ENCODE measurements around the gene VPS45. TPM values are rescaled to one million over a fixed set of nuclear protein-coding genes. Genes with fewer than 3 reads are reported as not detected.
A peak's percentile ranks its signal among the peaks of the same experiment; 100 is the strongest.

Gene VPS45
- polyA plus RNA-seq, 4 donors = 65.1 to 80.6 (median 77.3) TPM

- peak in 1 of 4 donors; percentile 19 for DNase-seq (ENCODE audit: low read depth in 4 of 4, low spot score in 3 of 4)
Observed at GRCh38 chr1:150068109-150068435, 496 bp downstream of the VPS45 start.

GRCh38 chr1:150069923-150070322, 2.3 kb downstream of the VPS45 start:
- no peak for DNase-seq (ENCODE audit: low read depth in 4 of 4, low spot score in 3 of 4)

GRCh38 chr1:150072959-150073358, 5.4 kb downstream of the VPS45 start:
- no peak for DNase-seq (ENCODE audit: low read depth in 4 of 4, low spot score in 3 of 4)

GRCh38 chr1:150073516-150073915, 5.9 kb downstream of the VPS45 start:
- no peak for DNase-seq (ENCODE audit: low read depth in 4 of 4, low spot score in 3 of 4)

GRCh38 chr1:150076066-150076465, 8.5 kb downstream of the VPS45 start:
- no peak for DNase-seq (ENCODE audit: low read depth in 4 of 4, low spot score in 3 of 4)

GRCh38 chr1:150076985-150077384, 9.4 kb downstream of the VPS45 start:
- no peak for DNase-seq (ENCODE audit: low read depth in 4 of 4, low spot score in 3 of 4)

GRCh38 chr1:150080784-150081183, 13.2 kb downstream of the VPS45 start:
- DNase-seq (ENCODE audit: low read depth in 4 of 4, low spot score in 3 of 4) = no peak

- DNase-seq (ENCODE audit: low read depth in 4 of 4, low spot score in 3 of 4) = no peak
Observed at GRCh38 chr1:150082494-150082893, 14.9 kb downstream of the VPS45 start.

GRCh38 chr1:150083907-150084306, 16.3 kb downstream of the VPS45 start:
- no peak for DNase-seq (ENCODE audit: low read depth in 4 of 4, low spot score in 3 of 4)

GRCh38 chr1:150085406-150085805, 17.8 kb downstream of the VPS45 start:
- no peak for DNase-seq (ENCODE audit: low read depth in 4 of 4, low spot score in 3 of 4)

- no peak for DNase-seq (ENCODE audit: low read depth in 4 of 4, low spot score in 3 of 4)
Observed at GRCh38 chr1:150087415-150087814, 19.8 kb downstream of the VPS45 start.

GRCh38 chr1:150089846-150090520, 22.4 kb downstream of the VPS45 start:
- no peak for DNase-seq (ENCODE audit: low read depth in 4 of 4, low spot score in 3 of 4)

- no peak for DNase-seq (ENCODE audit: low read depth in 4 of 4, low spot score in 3 of 4)
Observed at GRCh38 chr1:150092180-150092791, 24.7 kb downstream of the VPS45 start.

GRCh38 chr1:150093805-150094204, 26.2 kb downstream of the VPS45 start:
- no peak for DNase-seq (ENCODE audit: low read depth in 4 of 4, low spot score in 3 of 4)

- DNase-seq (ENCODE audit: low read depth in 4 of 4, low spot score in 3 of 4) = no peak
Observed at GRCh38 chr1:150094734-150095265, 27.2 kb downstream of the VPS45 start.

GRCh38 chr1:150102986-150103385, 35.4 kb downstream of the VPS45 start:
- DNase-seq (ENCODE audit: low read depth in 4 of 4, low spot score in 3 of 4) = no peak

- no peak for DNase-seq (ENCODE audit: low read depth in 4 of 4, low spot score in 3 of 4)
Observed at GRCh38 chr1:150106341-150106740, 38.8 kb downstream of the VPS45 start.

- DNase-seq (ENCODE audit: low read depth in 4 of 4, low spot score in 3 of 4) = no peak
Observed at GRCh38 chr1:150109586-150109985, 42.0 kb downstream of the VPS45 start.

GRCh38 chr1:150110116-150110515, 42.5 kb downstream of the VPS45 start:
- DNase-seq (ENCODE audit: low read depth in 4 of 4, low spot score in 3 of 4) = no peak

- no peak for DNase-seq (ENCODE audit: low read depth in 4 of 4, low spot score in 3 of 4)
Observed at GRCh38 chr1:150111670-150112069, 44.1 kb downstream of the VPS45 start.

- no peak for DNase-seq (ENCODE audit: low read depth in 4 of 4, low spot score in 3 of 4)
Observed at GRCh38 chr1:150115121-150115520, 47.5 kb downstream of the VPS45 start.

- DNase-seq (ENCODE audit: low read depth in 4 of 4, low spot score in 3 of 4) = no peak
Observed at GRCh38 chr1:150118716-150119115, 51.1 kb downstream of the VPS45 start.
